HepG2 (cell line): ENCODE measurements around the gene EIF6. TPM values are rescaled to one million over a fixed set of nuclear protein-coding genes. Genes with fewer than 3 reads are reported as not detected.
A peak's percentile ranks its signal among the peaks of the same experiment; 100 is the strongest.

Experiments
- BHLHE40 ChIP-seq: IDR thresholded peaks from 2 replicates; pipeline ENCODE4 v1.6.1; 2011; ENCODE audit warnings: low read length, improper control_type of control experiment
- CBX5 ChIP-seq: sonication (generic); formaldehyde crosslinking; IDR thresholded peaks from 2 replicates; pipeline ENCODE4 v1.4.0; 2020; ENCODE audit warnings: missing genetic modification reagents, borderline replicate concordance
- DPF2 ChIP-seq: sonication (generic); formaldehyde crosslinking; IDR thresholded peaks from 2 replicates; pipeline ENCODE4 v1.4.0; 2020; ENCODE audit warnings: mild to moderate bottlenecking, low read depth, missing genetic modification reagents, borderline replicate concordance
- EZH2 ChIP-seq: conservative IDR thresholded peaks from 2 replicates; pipeline ENCODE4 v1.6.1; 2012; ENCODE audit warnings: mild to moderate bottlenecking, low read depth, low read length, moderate library complexity
- HHEX ChIP-seq: IDR thresholded peaks from 2 replicates; pipeline ENCODE4 v1.6.1; 2016; ENCODE audit warnings: control low read depth
- HOXA3 ChIP-seq: sonication (generic); formaldehyde crosslinking; IDR thresholded peaks from 2 replicates; pipeline ENCODE4 v1.5.0; 2020; ENCODE audit warnings: missing genetic modification reagents
- KLF16 ChIP-seq, 2 experiments: sonication (generic) in 1 of 2; formaldehyde crosslinking in 1 of 2; IDR thresholded peaks; 2 replicates each; pipeline versions ENCODE4 v1.6.1 to v1.8.0; 2016 to 2023; ENCODE audit warnings: missing genetic modification reagents in 2 of 2, missing compliant biosample characterization in 1 of 2
- MAFK ChIP-seq, 2 experiments: IDR thresholded peaks in 1 of 2; conservative IDR thresholded peaks in 1 of 2; 2 replicates each; pipeline ENCODE4 v1.6.1; 2011; ENCODE audit warnings: improper control_type of control experiment in 2 of 2, low read length in 2 of 2
- SETDB1 ChIP-seq: sonication (generic); formaldehyde crosslinking; IDR thresholded peaks from 2 replicates; pipeline ENCODE4 v1.5.1; 2020; ENCODE audit warnings: missing genetic modification reagents, mild to moderate bottlenecking, borderline replicate concordance
- SMARCE1 ChIP-seq: fragments of 450-650 bp; IDR thresholded peaks from 2 replicates; pipeline ENCODE4 v1.6.1; 2017; ENCODE audit warnings: borderline replicate concordance
- SRSF1 ChIP-seq: fragments of 200-400 bp; formaldehyde crosslinking; optimal IDR thresholded peaks from 2 replicates; pipeline ENCODE3; 2017; ENCODE audit warnings: mild to moderate bottlenecking, low read depth, low read length, moderate library complexity
- ZFP1 ChIP-seq: IDR thresholded peaks from 2 replicates; pipeline ENCODE4 v1.6.1; 2016
- ZKSCAN1 ChIP-seq: fragments of 150-350 bp; IDR thresholded peaks from 2 replicates; pipeline ENCODE4 v1.6.1; 2014; ENCODE audit warnings: low read length
- ZNF382 ChIP-seq: sonication (generic); formaldehyde crosslinking; IDR thresholded peaks from 2 replicates; pipeline ENCODE4 v1.5.0; 2020; ENCODE audit warnings: missing genetic modification reagents, mild to moderate bottlenecking, borderline replicate concordance
- ZNF605 ChIP-seq: sonication (generic); formaldehyde crosslinking; IDR thresholded peaks from 2 replicates; pipeline ENCODE4 v1.8.0; 2022; ENCODE audit warnings: mild to moderate bottlenecking, missing genetic modification reagents
- ZNF670 ChIP-seq: sonication (generic); formaldehyde crosslinking; IDR thresholded peaks from 2 replicates; pipeline ENCODE4 v1.8.0; 2022; ENCODE audit warnings: mild to moderate bottlenecking, missing genetic modification reagents, borderline replicate concordance
- ZNF768 ChIP-seq: sonication (generic); formaldehyde crosslinking; IDR thresholded peaks from 2 replicates; pipeline ENCODE4 v1.4.0; 2020; ENCODE audit warnings: missing genetic modification reagents
- polyA plus RNA-seq, 8 experiments: library from polyadenylated mRNA; depleted of rRNA in 3 of 8; stranded (reverse) in 7 of 8; unstranded in 1 of 8; fragments of >200 nt; fragmentation: Illumina TruSeq in 4 of 8; extraction: Trizol in 4 of 8; gene quantifications; 2 replicates each; pipeline versions ENCODE4 v1.2.1 to v1.2.3, GENCODE V29; 2011 to 2016; ENCODE audit warnings: low read depth in 4 of 8, missing spikeins in 1 of 8, mixed read lengths in 1 of 8; ENCODE audit not compliant: insufficient read depth in 1 of 8
- total RNA-seq, 5 experiments: library from RNA; depleted of rRNA; stranded (reverse); fragments of >200 nt; fragmentation: Illumina TruSeq; extraction: Trizol; gene quantifications; 2 replicates each; pipeline ENCODE4 v1.2.3, GENCODE V29; 2016; ENCODE audit warnings: low read depth in 1 of 5
- TF ChIP-seq, protein P1 (sequence below), 2 experiments: sonication (generic) in 1 of 2; formaldehyde crosslinking in 1 of 2; IDR thresholded peaks; 2 replicates each; pipeline versions ENCODE4 v1.4.0 to v1.6.1; 2018 to 2020; ENCODE audit warnings: missing genetic modification reagents in 2 of 2, borderline replicate concordance in 1 of 2, low read depth in 1 of 2, mild to moderate bottlenecking in 1 of 2, missing biosample characterization in 1 of 2
- TF ChIP-seq, protein P2 (sequence below): sonication (generic); formaldehyde crosslinking; IDR thresholded peaks from 2 replicates; pipeline ENCODE4 v1.5.1; 2020; ENCODE audit warnings: mild to moderate bottlenecking, missing genetic modification reagents, borderline replicate concordance
- TF ChIP-seq, protein P3 (sequence below): sonication (generic); formaldehyde crosslinking; IDR thresholded peaks from 2 replicates; pipeline ENCODE4 v1.4.0; 2020; ENCODE audit warnings: missing genetic modification reagents
- TF ChIP-seq, protein P4 (sequence below): sonication (generic); formaldehyde crosslinking; IDR thresholded peaks from 2 replicates; pipeline ENCODE4 v1.4.0; 2020; ENCODE audit warnings: mild to moderate bottlenecking, missing genetic modification reagents, borderline replicate concordance
- TF ChIP-seq, protein P5 (sequence below): IDR thresholded peaks from 2 replicates; pipeline ENCODE4 v1.6.1; 2016; ENCODE audit warnings: mild to moderate bottlenecking, missing biosample characterization, missing genetic modification reagents

The EIF6 gene
- total and polyA plus RNA-seq, 2 of the 13 experiments (the other 11 are each of a cell fraction or from before 2014, with no cell fraction given): 462 to 466 TPM

DNA sequence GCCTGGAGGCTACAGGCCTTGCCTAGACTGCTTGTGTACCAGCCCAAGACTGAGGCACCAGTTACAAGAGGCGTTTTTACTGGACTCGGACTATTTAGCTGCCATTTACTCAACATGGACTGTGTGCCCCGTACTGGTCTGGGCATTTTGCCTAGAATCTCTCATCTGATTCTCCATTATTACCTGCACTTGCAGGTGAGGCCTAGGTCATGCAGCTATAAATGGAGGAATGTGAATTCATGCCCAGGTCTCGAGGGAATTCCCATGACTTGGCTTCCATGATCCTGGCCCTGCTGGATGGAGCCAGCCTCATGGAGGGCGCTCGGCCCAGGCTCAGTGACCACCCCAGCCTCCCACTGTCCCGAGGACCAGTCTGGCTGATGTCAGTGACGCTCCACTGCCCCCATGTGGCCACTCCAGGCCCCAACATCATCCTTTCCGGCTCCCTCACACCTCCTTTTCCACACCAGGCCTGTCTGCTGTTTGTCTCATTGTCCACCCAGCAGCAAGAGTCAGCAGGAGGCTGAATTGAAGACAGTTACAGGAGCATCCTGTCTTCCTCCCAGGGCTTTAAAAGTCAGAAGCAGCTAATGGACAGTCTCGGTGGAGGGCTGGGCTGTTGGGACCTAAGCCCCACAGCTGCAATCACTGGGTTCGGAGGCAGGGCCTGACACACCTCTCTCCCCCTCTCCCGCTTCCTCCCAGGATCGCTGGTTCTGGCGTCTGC is 15.4 kb downstream of the EIF6 start (continued):
- TF ChIP-seq CBX5 (CRISPR knock-in tag) (peak; percentile 59; the same call in 1 of the 2 replicates), EZH2 (no peak), SMARCE1 (no peak), ZNF605 (peak; percentile 74), DPF2 (CRISPR knock-in tag) (no peak), ZNF382 (CRISPR knock-in tag) (no peak), BHLHE40 (peak; percentile 62; the same call in 1 of the 2 replicates), HHEX (CRISPR knock-in tag) (no peak), ZFP1 (CRISPR knock-in tag) (peak; percentile 48; the same call in 1 of the 2 replicates), ZNF670 (no peak), SRSF1 (no peak), HOXA3 (CRISPR knock-in tag) (peak; percentile 68), KLF16 (CRISPR knock-in tag; IDR thresholded peaks at IDR 0.05) (no peak; a peak in 1 of 4 replicates), SETDB1 (CRISPR knock-in tag) (no peak), ZNF768 (CRISPR knock-in tag) (peak; percentile 60; the same call in 1 of the 2 replicates), ZKSCAN1 (no peak), MAFK (conservative IDR thresholded peaks at IDR 0.05 in 1 of 2, IDR thresholded peaks at IDR 0.05 in 1 of 2; ENCODE audit: low read length in 2 of 2) (no peak)
- TF ChIP-seq, protein P1, sequence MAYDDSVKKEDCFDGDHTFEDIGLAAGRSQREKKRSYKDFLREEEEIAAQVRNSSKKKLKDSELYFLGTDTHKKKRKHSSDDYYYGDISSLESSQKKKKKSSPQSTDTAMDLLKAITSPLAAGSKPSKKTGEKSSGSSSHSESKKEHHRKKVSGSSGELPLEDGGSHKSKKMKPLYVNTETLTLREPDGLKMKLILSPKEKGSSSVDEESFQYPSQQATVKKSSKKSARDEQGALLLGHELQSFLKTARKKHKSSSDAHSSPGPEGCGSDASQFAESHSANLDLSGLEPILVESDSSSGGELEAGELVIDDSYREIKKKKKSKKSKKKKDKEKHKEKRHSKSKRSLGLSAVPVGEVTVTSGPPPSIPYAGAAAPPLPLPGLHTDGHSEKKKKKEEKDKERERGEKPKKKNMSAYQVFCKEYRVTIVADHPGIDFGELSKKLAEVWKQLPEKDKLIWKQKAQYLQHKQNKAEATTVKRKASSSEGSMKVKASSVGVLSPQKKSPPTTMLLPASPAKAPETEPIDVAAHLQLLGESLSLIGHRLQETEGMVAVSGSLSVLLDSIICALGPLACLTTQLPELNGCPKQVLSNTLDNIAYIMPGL (CRISPR knock-in tag; IDR thresholded peaks at IDR 0.05; ENCODE audit: borderline replicate concordance in 1 of 2, low read depth in 1 of 2): peak; percentile 83 to 94
- TF ChIP-seq, protein P2, sequence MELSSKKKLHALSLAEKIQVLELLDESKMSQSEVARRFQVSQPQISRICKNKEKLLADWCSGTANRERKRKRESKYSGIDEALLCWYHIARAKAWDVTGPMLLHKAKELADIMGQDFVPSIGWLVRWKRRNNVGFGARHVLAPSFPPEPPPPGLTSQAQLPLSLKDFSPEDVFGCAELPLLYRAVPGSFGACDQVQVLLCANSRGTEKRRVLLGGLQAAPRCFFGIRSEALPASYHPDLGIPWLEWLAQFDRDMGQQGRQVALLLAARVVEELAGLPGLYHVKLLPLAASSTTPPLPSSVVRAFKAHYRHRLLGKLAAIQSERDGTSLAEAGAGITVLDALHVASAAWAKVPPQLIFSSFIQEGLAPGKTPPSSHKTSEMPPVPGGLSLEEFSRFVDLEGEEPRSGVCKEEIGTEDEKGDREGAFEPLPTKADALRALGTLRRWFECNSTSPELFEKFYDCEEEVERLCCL (CRISPR knock-in tag): no peak
- TF ChIP-seq, protein P3, sequence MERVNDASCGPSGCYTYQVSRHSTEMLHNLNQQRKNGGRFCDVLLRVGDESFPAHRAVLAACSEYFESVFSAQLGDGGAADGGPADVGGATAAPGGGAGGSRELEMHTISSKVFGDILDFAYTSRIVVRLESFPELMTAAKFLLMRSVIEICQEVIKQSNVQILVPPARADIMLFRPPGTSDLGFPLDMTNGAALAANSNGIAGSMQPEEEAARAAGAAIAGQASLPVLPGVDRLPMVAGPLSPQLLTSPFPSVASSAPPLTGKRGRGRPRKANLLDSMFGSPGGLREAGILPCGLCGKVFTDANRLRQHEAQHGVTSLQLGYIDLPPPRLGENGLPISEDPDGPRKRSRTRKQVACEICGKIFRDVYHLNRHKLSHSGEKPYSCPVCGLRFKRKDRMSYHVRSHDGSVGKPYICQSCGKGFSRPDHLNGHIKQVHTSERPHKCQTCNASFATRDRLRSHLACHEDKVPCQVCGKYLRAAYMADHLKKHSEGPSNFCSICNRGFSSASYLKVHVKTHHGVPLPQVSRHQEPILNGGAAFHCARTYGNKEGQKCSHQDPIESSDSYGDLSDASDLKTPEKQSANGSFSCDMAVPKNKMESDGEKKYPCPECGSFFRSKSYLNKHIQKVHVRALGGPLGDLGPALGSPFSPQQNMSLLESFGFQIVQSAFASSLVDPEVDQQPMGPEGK (CRISPR knock-in tag): 0 out of 2 replicates have a peak, but pooled peaks have one; percentile 25
- TF ChIP-seq, protein P4, sequence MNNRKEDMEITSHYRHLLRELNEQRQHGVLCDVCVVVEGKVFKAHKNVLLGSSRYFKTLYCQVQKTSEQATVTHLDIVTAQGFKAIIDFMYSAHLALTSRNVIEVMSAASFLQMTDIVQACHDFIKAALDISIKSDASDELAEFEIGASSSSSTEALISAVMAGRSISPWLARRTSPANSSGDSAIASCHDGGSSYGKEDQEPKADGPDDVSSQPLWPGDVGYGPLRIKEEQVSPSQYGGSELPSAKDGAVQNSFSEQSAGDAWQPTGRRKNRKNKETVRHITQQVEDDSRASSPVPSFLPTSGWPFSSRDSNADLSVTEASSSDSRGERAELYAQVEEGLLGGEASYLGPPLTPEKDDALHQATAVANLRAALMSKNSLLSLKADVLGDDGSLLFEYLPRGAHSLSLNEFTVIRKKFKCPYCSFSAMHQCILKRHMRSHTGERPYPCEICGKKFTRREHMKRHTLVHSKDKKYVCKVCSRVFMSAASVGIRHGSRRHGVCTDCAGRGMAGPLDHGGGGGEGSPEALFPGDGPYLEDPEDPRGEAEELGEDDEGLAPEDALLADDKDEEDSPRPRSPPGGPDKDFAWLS (CRISPR knock-in tag): no peak
- TF ChIP-seq, protein P5, sequence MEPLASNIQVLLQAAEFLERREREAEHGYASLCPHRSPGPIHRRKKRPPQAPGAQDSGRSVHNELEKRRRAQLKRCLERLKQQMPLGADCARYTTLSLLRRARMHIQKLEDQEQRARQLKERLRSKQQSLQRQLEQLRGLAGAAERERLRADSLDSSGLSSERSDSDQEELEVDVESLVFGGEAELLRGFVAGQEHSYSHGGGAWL (CRISPR knock-in tag): no peak; the same call in 1 of the 2 replicates
